K562 (cell line): ENCODE measurements around the gene KCNA2. TPM values are rescaled to one million over a fixed set of nuclear protein-coding genes. Genes with fewer than 3 reads are reported as not detected.

Experiments
- ZNF318 ChIP-seq, 2 experiments: fragments of 450-650 bp; IDR thresholded peaks; 2 replicates each; pipeline ENCODE4 v1.6.1; 2016; ENCODE audit warnings: mild to moderate bottlenecking in 2 of 2, borderline replicate concordance in 1 of 2, low read depth in 1 of 2, moderate library complexity in 1 of 2
- polyA plus RNA-seq, 8 experiments: library from polyadenylated mRNA; depleted of rRNA in 4 of 8; stranded (reverse) in 5 of 8; unstranded in 3 of 8; fragments of >200 nt; fragmentation: Nextera tagmentation in 2 of 8; fragmentation: Illumina TruSeq in 1 of 8; extraction: Ambion mirVana in 2 of 8; extraction: Trizol in 1 of 8; gene quantifications; 2 replicates each; pipeline versions ENCODE4 v1.2.1 to v1.2.3, GENCODE V29; 2011 to 2014; ENCODE audit warnings: inconsistent platforms in 1 of 8, missing spikeins in 1 of 8
- total RNA-seq, 7 experiments: library from RNA; depleted of rRNA in 6 of 7; stranded (reverse); fragments of >200 nt in 6 of 7; fragmentation: Illumina TruSeq in 2 of 7; extraction: Trizol in 2 of 7; gene quantifications; 2 replicates each; pipeline versions ENCODE4 v1.2.1 to v1.2.3, GENCODE V29; 2011 to 2021; ENCODE audit warnings: low replicate concordance in 1 of 7

The KCNA2 gene
- total and polyA plus RNA-seq, 9 of the 15 experiments (the other 6 are each of a cell fraction or from before 2014, with no cell fraction given), result not detected

- TF ChIP-seq ZNF318 (IDR thresholded peaks at IDR 0.05; ENCODE audit: borderline replicate concordance in 1 of 2, low read depth in 1 of 2), result no peak
Observed at GRCh38 chr1:110605446-110605845, 712 bp downstream of the KCNA2 start (continued).
